Measurements from ENCODE around the gene TMEM198. TPM values are rescaled to one million over a fixed set of nuclear protein-coding genes. Genes with fewer than 3 reads are reported as not detected.

TMEM198 gene
- total RNA-seq, 4 donors from 2014 or later = 0.77 to 5.3 (median 5.1) TPM; not detected in 1

GRCh38 chr2:219531639-219532377 is 12.0 kb upstream of the TMEM198 start:
- no peak for DNase-seq
- TF ChIP-seq POLR2A (IDR thresholded peaks at IDR 0.05) (no peak), CTCF (IDR thresholded peaks at IDR 0.05) (no peak)
- intact Hi-C loops (cut with DNase I; ENCODE audit: low total_unique reads) = loop anchor here (5.0 kb wide), 1 partner anchor 130 kb away; no protein-coding TSS in a partner anchor
- Histone ChIP-seq H3K4me3 (no peak overlapping the region), H3K4me1 (no peaks in the 10 kb centered on the region), H3K36me3 (no peaks in the 10 kb centered on the region), H3K27me3 (no peaks in the 10 kb centered on the region), H3K27ac (no peak overlapping the region), H3K9me3 (no peaks in the 10 kb centered on the region)

GRCh38 chr2:219532378-219532649 is 11.5 kb upstream of the TMEM198 start:
- Histone ChIP-seq H3K4me1 (no peaks in the 10 kb centered on the region), H3K27me3 (no peaks in the 10 kb centered on the region), H3K27ac (no peak overlapping the region), H3K36me3 (no peaks in the 10 kb centered on the region), H3K4me3 (no peak overlapping the region), H3K9me3 (no peaks in the 10 kb centered on the region)
- intact Hi-C loops (cut with DNase I; ENCODE audit: low total_unique reads) = loop anchor here (5.0 kb wide), 1 partner anchor 130 kb away; no protein-coding TSS in a partner anchor
- no peak for DNase-seq
- TF ChIP-seq CTCF (IDR thresholded peaks at IDR 0.05) (no peak), POLR2A (IDR thresholded peaks at IDR 0.05) (no peak)

GRCh38 chr2:219533930-219534661 is 9.7 kb upstream of the TMEM198 start:
- no peaks in the 10 kb centered on the region for H3K9me3 ChIP-seq
- intact Hi-C loops (cut with DNase I; ENCODE audit: low total_unique reads) = loop anchor here (5.0 kb wide), 1 partner anchor 132 kb away; no protein-coding TSS in a partner anchor

GRCh38 chr2:219536425-219536824 is 7.4 kb upstream of the TMEM198 start:
- intact Hi-C loops (cut with DNase I; ENCODE audit: low total_unique reads) = no loop called here
- TF ChIP-seq CTCF (IDR thresholded peaks at IDR 0.05) (no peak), POLR2A (IDR thresholded peaks at IDR 0.05) (no peak)
- Histone ChIP-seq H3K27ac (no peak overlapping the region), H3K36me3 (no peaks in the 10 kb centered on the region), H3K4me1 (peaks cover 0 to under 1% of the 10 kb centered on the region in 2 donors), H3K4me3 (no peak overlapping the region), H3K27me3 (no peaks in the 10 kb centered on the region), H3K9me3 (no peaks in the 10 kb centered on the region)
- no peak for DNase-seq

More at GRCh38 chr2:219533930-219534661, 9.7 kb upstream of the TMEM198 start:
- TF ChIP-seq CTCF (IDR thresholded peaks at IDR 0.05) = no peak
- Histone ChIP-seq H3K4me3 (no peak overlapping the region), H3K4me1 (no peaks in the 10 kb centered on the region), H3K27ac (no peak overlapping the region), H3K27me3 (no peaks in the 10 kb centered on the region), H3K36me3 (no peaks in the 10 kb centered on the region)
- DNase-seq = no peak

GRCh38 chr2:219536967-219537366 is 6.9 kb upstream of the TMEM198 start:
- Histone ChIP-seq H3K9me3 (no peaks in the 10 kb centered on the region), H3K4me1 (peaks cover 0 to 5% of the 10 kb centered on the region in 2 donors), H3K36me3 (no peaks in the 10 kb centered on the region), H3K4me3 (no peak overlapping the region), H3K27ac (no peak overlapping the region), H3K27me3 (no peaks in the 10 kb centered on the region)
- TF ChIP-seq POLR2A (IDR thresholded peaks at IDR 0.05) (no peak), CTCF (IDR thresholded peaks at IDR 0.05) (no peak)
- DNase-seq = no peak
- intact Hi-C loops (cut with DNase I; ENCODE audit: low total_unique reads) = no loop called here
